ENCODE data around the gene ZSCAN32. TPM values are rescaled to one million over a fixed set of nuclear protein-coding genes. Genes with fewer than 3 reads are reported as not detected.

ZSCAN32 gene
- 20.0 TPM for total RNA-seq (2021; ENCODE audit: unreplicated experiment)
- 8.6 and 11.6 TPM in 2 replicates for polyA plus RNA-seq (2012)
- Bru-seq, nascent RNA, result percentile 70 among the genes with signal in this experiment
- BruChase-seq, experiment 1, labeled RNA remaining after a 6-hour chase, result percentile 64 among the genes with signal in this experiment
- percentile 79 among the genes with signal in this experiment for BruChase-seq, experiment 2, labeled RNA remaining after a 2-hour chase
- long read RNA-seq, transcript ZSCAN32-202 (7 exons, 3,173 nt), result minor isoform, 6 of 31 reads
- long read RNA-seq, transcript ZSCAN32-215 (4 exons, 2,788 nt), result major isoform, 7 of 31 reads
- long read RNA-seq, partial matches to known transcripts, result 4 of 31 reads
- long read RNA-seq, other reads (novel, unspliced or antisense), result 11 of 31 reads

DNA sequence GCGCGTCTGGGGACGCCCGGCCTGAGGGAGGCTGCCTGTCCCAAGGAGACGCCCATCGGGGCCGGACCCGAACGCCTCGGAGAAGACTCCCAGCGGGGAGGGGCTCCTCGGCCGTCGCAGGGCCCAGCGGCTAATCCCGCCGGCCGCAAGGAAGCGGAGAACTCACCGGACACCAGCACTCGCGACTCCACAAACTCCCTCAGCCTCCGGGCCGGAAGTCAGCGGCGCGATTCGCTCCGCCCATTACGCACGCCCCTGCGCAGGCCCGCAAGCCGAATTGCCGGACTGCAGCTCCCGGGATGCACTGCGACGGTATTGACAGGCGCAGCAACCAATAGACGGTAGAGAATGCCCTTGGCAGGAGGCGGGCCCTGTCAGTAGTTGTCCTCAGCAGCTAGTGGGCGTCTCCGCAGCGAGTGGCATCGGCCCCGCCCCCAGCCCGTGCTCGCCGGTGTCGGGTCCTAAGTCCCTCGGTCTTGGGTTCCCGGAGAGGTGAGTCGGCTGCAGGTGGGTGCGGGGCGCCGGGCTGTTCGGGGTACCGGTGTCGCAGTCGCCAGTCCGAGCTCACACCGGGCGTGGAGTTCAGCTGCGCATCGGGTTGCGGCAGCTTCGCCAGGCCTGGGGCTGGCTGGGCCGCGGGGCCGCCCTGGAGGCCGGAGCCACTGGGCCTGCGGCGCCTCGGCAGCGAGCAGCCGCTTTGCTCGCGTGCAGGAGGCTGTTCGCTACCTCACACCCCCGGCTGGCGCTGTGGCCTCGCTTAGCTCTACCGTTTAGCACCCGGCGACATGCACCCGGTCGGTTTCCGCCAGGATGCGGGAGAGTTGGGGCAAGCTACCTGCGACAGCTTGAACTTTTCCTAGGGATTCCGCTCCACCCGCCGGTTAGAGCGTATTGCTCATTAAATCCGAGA, at the start of gene ZSCAN32, which contains the start of gene ZNF174:
Gene ZSCAN32 (minus strand): TSS at position 226 of the 910 bp plus-strand sequence. CDS start 3,447 bp downstream, outside the sequence.
Gene ZNF174 (plus strand): TSS at position 437 of the 910 bp plus-strand sequence. CDS start 790 bp downstream, outside the sequence.
- peaks cover 0 to 3% of the 10 kb centered on the region in 2 experiments; a peak in 1 of 4 replicates for H3K9me3 ChIP-seq (ENCODE audit: control insufficient read depth in 1 of 2, insufficient read depth in 1 of 2, low read depth in 1 of 2, low read length in 2 of 2)
- H2AFZ ChIP-seq (ENCODE audit: low read depth, low read length, poor library complexity, severe bottlenecking), result peak within 1 kb of the TSS; percentile 25
- ChIA-PET POLR2A (interaction anchor here (0.8 to 1.5 kb wide), 5 partner anchors 8 to 118 kb away, joined by 3 to 4 read pairs (median 4); partner anchors contain the start of genes NAA60 and ZNF597), CTCF (interaction anchor here (1.0 to 1.5 kb wide), 2 partner anchors 100 to 134 kb away, joined by 3 to 4 read pairs; partner anchors contain the start of gene CLUAP1), RAD21 (ENCODE audit: low non-redundant PET in 1 of 2, low total read pairs in 2 of 2, uncharacterized antibody in 2 of 2, unreplicated experiment in 2 of 2) (no interaction called here)
- no TSS peak for BruUV-seq (replicated peaks)
- intact Hi-C loops (cut with micrococcal nuclease), result loop anchor here (1.0 kb wide), 1 partner anchor 118 kb away; the partner anchor contains the start of gene ZNF263
- H3K4me3 ChIP-seq (replicated peaks in 1 of 2; ENCODE audit: low read depth in 1 of 2, low read length in 2 of 2), result peak within 1 kb of the TSS; percentile 92 to 96
- no peaks in the 10 kb centered on the region for H4K20me1 ChIP-seq (ENCODE audit: insufficient read depth)
- peaks cover 52% of the 10 kb centered on the region for H3K79me2 ChIP-seq (ENCODE audit: insufficient read depth, low read length)
- H3K4me1 ChIP-seq (ENCODE audit: control insufficient read depth in 1 of 2, insufficient read depth in 2 of 2, low read length in 2 of 2), result peaks cover 5 to 12% of the 10 kb centered on the region in 2 experiments; a peak in 3 of 4 replicates
- H3K36me3 ChIP-seq (ENCODE audit: control insufficient read depth in 1 of 2, insufficient read depth in 2 of 2, low read length in 2 of 2), result peaks cover 14 to 45% of the 10 kb centered on the region in 2 experiments; a peak in 3 of 4 replicates
- H3K27me3 ChIP-seq (ENCODE audit: insufficient read depth, low read length), result no peaks in the 10 kb centered on the region
- H3K4me2 ChIP-seq (ENCODE audit: low read length), result peak within 1 kb of the TSS; percentile 99
- peak within 1 kb of the TSS; percentile 83 for H3K27ac ChIP-seq (ENCODE audit: low read depth, low read length)
- peak; percentile 97 for ATAC-seq
- peak within 1 kb of the TSS; percentile 88 for H3K9ac ChIP-seq (ENCODE audit: low read length)
- no peaks in the 10 kb centered on the region for H3K9me2 ChIP-seq (ENCODE audit: insufficient read depth)
- DNase-seq (ENCODE audit: low read depth, low spot score), result peak; percentile 97
- TF ChIP-seq SRF (IDR thresholded peaks at IDR 0.05; ENCODE audit: low read depth) (no peak; the same call in 1 of the 2 replicates), SIN3A (IDR thresholded peaks at IDR 0.05; ENCODE audit: low read depth) (peak; percentile 94), RAD21 (IDR thresholded peaks at IDR 0.05; ENCODE audit: low read depth) (0 out of 2 replicates have a peak, but pooled peaks have one; percentile 2), CBX3 (IDR thresholded peaks at IDR 0.05; ENCODE audit: low read depth) (peak; percentile 93), POLR2A (IDR thresholded peaks at IDR 0.05; ENCODE audit: borderline replicate concordance, extremely low read depth, insufficient read depth, insufficient read length) (peak; percentile 82), SP1 (IDR thresholded peaks at IDR 0.05; ENCODE audit: low read depth) (peak; percentile 100), FOSL1 (IDR thresholded peaks at IDR 0.05; ENCODE audit: low read depth) (peak; percentile 89), JUND (IDR thresholded peaks at IDR 0.05) (no peak), EZH2phosphoT487 (IDR thresholded peaks at IDR 0.05; ENCODE audit: borderline replicate concordance) (no peak), ZNF274 (IDR thresholded peaks at IDR 0.05; ENCODE audit: low read depth, low read length) (no peak), EGR1 (IDR thresholded peaks at IDR 0.05; ENCODE audit: low read depth) (peak; percentile 73), YY1 (IDR thresholded peaks at IDR 0.05; ENCODE audit: extremely low read depth, insufficient replicate concordance, low read depth, low read length) (no peak), CEBPB (IDR thresholded peaks at IDR 0.05; ENCODE audit: low read depth) (no peak), ELF1 (IDR thresholded peaks at IDR 0.05; ENCODE audit: borderline replicate concordance, low read depth) (peak; percentile 91), TCF7L2 (IDR thresholded peaks at IDR 0.05; ENCODE audit: borderline replicate concordance, extremely low read depth, insufficient read depth, insufficient read length) (no peak)
- TF ChIP-seq, protein P1, sequence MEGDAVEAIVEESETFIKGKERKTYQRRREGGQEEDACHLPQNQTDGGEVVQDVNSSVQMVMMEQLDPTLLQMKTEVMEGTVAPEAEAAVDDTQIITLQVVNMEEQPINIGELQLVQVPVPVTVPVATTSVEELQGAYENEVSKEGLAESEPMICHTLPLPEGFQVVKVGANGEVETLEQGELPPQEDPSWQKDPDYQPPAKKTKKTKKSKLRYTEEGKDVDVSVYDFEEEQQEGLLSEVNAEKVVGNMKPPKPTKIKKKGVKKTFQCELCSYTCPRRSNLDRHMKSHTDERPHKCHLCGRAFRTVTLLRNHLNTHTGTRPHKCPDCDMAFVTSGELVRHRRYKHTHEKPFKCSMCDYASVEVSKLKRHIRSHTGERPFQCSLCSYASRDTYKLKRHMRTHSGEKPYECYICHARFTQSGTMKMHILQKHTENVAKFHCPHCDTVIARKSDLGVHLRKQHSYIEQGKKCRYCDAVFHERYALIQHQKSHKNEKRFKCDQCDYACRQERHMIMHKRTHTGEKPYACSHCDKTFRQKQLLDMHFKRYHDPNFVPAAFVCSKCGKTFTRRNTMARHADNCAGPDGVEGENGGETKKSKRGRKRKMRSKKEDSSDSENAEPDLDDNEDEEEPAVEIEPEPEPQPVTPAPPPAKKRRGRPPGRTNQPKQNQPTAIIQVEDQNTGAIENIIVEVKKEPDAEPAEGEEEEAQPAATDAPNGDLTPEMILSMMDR (IDR thresholded peaks at IDR 0.05 in 2 of 3, conservative IDR thresholded peaks at IDR 0.05 in 1 of 3; ENCODE audit: borderline replicate concordance in 1 of 3, insufficient read depth in 1 of 3, low read depth in 2 of 3, low read length in 2 of 3), result no peak
- TF ChIP-seq, protein P2, sequence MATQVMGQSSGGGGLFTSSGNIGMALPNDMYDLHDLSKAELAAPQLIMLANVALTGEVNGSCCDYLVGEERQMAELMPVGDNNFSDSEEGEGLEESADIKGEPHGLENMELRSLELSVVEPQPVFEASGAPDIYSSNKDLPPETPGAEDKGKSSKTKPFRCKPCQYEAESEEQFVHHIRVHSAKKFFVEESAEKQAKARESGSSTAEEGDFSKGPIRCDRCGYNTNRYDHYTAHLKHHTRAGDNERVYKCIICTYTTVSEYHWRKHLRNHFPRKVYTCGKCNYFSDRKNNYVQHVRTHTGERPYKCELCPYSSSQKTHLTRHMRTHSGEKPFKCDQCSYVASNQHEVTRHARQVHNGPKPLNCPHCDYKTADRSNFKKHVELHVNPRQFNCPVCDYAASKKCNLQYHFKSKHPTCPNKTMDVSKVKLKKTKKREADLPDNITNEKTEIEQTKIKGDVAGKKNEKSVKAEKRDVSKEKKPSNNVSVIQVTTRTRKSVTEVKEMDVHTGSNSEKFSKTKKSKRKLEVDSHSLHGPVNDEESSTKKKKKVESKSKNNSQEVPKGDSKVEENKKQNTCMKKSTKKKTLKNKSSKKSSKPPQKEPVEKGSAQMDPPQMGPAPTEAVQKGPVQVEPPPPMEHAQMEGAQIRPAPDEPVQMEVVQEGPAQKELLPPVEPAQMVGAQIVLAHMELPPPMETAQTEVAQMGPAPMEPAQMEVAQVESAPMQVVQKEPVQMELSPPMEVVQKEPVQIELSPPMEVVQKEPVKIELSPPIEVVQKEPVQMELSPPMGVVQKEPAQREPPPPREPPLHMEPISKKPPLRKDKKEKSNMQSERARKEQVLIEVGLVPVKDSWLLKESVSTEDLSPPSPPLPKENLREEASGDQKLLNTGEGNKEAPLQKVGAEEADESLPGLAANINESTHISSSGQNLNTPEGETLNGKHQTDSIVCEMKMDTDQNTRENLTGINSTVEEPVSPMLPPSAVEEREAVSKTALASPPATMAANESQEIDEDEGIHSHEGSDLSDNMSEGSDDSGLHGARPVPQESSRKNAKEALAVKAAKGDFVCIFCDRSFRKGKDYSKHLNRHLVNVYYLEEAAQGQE (IDR thresholded peaks at IDR 0.05; ENCODE audit: low read depth), result no peak

Measured in HCT116 (cell line).